HG03442 (cell line): ENCODE results near the gene GM2A.
"Not testable (repeated sequence)": the region's sequence is repeated elsewhere in the genome, so short reads cannot be mapped to it uniquely, and the experiment has no call there.

ENCODE experiments used
- ATAC-seq: cut with Tn5 transposase; IDR thresholded peaks from one replicate; pipeline ENCODE4 v1.9.1; 2021; ENCODE audit warnings: mild to moderate bottlenecking, moderate library complexity; ENCODE audit not compliant: unreplicated experiment

The GM2A gene

GRCh38 chr5:151227918-151228447 is 25.0 kb upstream of the GM2A start:
- no peak for ATAC-seq

GRCh38 chr5:151228986-151229385 is 24.0 kb upstream of the GM2A start:
- ATAC-seq = no peak

- no peak for ATAC-seq
Measured at GRCh38 chr5:151230048-151230680, 22.8 kb upstream of the GM2A start.

- ATAC-seq = no peak
Measured at GRCh38 chr5:151231359-151231758, 21.6 kb upstream of the GM2A start.

- peak; percentile 32 for ATAC-seq
Measured at GRCh38 chr5:151233616-151234085, 19.3 kb upstream of the GM2A start.

- peak; percentile 70 for ATAC-seq
Measured at GRCh38 chr5:151234476-151235238, 18.3 kb upstream of the GM2A start.

- not testable (repeated sequence) for ATAC-seq
Measured at GRCh38 chr5:151235239-151235571, 17.8 kb upstream of the GM2A start.

GRCh38 chr5:151236888-151237287 is 16.1 kb upstream of the GM2A start:
- no peak for ATAC-seq

GRCh38 chr5:151237685-151238084 is 15.3 kb upstream of the GM2A start:
- ATAC-seq = no peak

GRCh38 chr5:151238303-151238741 is 14.7 kb upstream of the GM2A start:
- ATAC-seq = peak; percentile 47

GRCh38 chr5:151239237-151239861 is 13.6 kb upstream of the GM2A start:
- ATAC-seq = peak; percentile 32

- not testable (repeated sequence) for ATAC-seq
Measured at GRCh38 chr5:151240268-151240835, 12.6 kb upstream of the GM2A start.

GRCh38 chr5:151240924-151241635 is 11.9 kb upstream of the GM2A start:
- no peak for ATAC-seq

- no peak for ATAC-seq
Measured at GRCh38 chr5:151243127-151243526, 9.9 kb upstream of the GM2A start.

- no peak for ATAC-seq
Measured at GRCh38 chr5:151243564-151243963, 9.4 kb upstream of the GM2A start.

- ATAC-seq = no peak
Measured at GRCh38 chr5:151244206-151244605, 8.8 kb upstream of the GM2A start.

GRCh38 chr5:151245680-151246219 is 7.2 kb upstream of the GM2A start:
- ATAC-seq = no peak

GRCh38 chr5:151248651-151249050 is 4.3 kb upstream of the GM2A start:
- ATAC-seq = no peak

- ATAC-seq = no peak
Measured at GRCh38 chr5:151249281-151249680, 3.7 kb upstream of the GM2A start.

- no peak for ATAC-seq
Measured at GRCh38 chr5:151250346-151251000, 2.5 kb upstream of the GM2A start.
